ENCODE data around the gene PRIM2.
"Not testable (repeated sequence)": the region's sequence is repeated elsewhere in the genome, so short reads cannot be mapped to it uniquely, and the experiment has no call there.

PRIM2 gene

DNA sequence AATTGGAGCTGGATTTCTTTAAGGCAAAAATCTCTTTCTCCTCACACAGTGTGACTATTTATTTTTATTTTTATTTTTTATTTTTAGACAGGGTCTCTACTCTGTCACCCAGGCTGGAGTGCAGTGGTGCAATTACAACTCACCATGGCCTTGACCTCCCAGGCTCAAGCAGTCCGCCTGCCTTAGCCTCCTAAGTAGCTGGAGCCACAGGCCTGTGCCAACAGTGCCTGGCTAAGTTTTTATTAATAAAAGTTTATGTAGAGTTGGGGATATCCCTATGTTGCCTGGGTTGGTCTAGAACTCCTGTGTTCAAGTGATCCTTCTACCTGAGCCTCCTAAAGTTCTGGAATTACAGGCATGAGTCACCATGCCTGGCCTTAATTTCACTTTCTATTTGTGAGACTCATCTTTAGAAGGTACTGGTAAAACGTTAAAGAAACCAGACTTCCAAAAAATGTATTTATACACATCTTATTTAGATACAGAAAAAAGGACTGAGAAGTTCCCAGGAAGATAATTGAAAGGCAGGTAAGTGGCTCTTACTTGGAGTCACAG is 71.7 kb downstream of the PRIM2 start:
- POLR2A ChIA-PET; DNase-seq (ENCODE audit: extremely low spot score); CTCF ChIA-PET: not testable (repeated sequence)

DNA sequence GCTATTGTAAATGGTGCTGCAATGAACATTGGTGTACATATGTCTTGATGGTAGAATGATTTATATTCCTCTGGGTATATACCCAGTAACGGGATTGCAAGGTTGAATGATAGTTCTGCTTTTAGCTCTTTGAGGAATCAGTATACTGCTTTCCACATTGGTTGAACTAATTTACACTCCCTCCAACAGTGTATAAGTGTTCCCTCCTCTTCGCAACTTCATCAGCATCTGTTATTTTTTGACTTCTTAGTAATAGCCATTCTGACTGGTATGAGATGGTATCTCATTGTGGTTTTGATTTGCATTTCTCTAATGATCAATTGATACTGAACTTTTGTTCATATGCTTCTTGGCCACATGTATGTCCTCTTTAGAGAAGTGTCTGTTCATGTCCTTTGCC is 73.4 kb downstream of the PRIM2 start:
- CTCF ChIA-PET; DNase-seq (ENCODE audit: extremely low spot score); POLR2A ChIA-PET: not testable (repeated sequence)

DNA sequence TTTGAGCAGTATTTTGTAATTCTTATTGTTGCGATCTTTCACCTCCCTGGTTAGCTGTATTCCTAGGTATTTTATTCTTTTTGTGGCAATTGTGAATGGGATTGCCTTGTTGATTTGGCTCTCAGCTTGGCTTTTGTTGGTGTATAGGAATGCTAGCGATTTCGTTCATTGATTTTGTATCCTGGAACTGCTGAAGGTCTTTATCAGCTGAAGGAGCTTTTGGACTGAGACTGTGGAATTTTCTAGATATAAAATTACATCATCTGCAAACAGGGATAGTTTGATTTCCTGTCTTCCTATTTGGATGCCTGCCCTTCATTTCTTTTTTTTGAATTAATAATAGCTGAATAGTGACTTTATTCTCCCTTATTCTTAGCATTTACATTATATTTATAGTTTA is 74.6 kb downstream of the PRIM2 start:
- POLR2A ChIA-PET; DNase-seq (ENCODE audit: extremely low spot score); CTCF ChIA-PET: not testable (repeated sequence)

DNA sequence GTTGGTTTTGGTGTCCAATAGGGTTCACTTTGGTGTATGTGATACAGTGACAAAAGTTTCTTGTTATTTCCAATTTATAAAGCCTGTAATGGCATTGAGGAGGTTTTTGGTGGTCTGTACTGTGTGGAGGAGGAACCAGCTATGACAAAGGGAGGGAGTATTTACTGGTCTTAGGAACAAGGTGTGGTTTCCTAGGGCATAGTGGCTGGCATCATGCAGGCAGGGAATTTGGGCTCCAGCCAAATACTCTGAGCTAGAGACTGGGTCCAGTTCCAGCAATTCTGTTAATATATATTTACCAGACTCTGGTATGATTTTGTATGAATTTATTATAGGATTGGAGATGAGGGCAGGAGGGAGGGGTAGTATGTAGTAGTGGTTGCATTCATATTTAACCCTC is 101.9 kb downstream of the PRIM2 start:
- POLR2A ChIA-PET; DNase-seq (ENCODE audit: extremely low spot score); CTCF ChIA-PET: not testable (repeated sequence)

DNA sequence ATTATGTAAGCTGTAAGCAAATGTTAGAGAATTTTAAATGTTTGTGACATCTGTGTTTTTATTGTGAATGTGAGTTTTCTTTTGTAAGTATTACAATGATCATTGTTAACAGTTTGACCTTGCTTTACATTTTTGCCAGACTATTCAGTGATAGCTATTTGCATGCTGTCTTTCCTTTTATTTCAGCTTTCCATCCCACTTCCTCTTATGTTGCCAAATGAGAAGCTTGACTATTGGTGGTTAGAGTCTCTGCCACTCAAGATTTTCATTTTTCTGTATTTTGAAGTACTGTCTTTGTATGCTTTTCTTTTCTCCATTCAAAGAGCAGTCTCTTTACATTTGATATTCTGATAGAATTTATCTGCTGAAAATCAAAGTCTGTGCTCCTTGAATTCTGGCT is 104.1 kb downstream of the PRIM2 start:
- ChIA-PET CTCF (interaction anchor here (1.2 kb wide), 1 partner anchor 14 kb away, joined by 4 read pairs; no protein-coding TSS in a partner anchor), POLR2A (no interaction called here)
- no peak for DNase-seq (ENCODE audit: extremely low spot score)
- TF ChIP-seq, protein P1, sequence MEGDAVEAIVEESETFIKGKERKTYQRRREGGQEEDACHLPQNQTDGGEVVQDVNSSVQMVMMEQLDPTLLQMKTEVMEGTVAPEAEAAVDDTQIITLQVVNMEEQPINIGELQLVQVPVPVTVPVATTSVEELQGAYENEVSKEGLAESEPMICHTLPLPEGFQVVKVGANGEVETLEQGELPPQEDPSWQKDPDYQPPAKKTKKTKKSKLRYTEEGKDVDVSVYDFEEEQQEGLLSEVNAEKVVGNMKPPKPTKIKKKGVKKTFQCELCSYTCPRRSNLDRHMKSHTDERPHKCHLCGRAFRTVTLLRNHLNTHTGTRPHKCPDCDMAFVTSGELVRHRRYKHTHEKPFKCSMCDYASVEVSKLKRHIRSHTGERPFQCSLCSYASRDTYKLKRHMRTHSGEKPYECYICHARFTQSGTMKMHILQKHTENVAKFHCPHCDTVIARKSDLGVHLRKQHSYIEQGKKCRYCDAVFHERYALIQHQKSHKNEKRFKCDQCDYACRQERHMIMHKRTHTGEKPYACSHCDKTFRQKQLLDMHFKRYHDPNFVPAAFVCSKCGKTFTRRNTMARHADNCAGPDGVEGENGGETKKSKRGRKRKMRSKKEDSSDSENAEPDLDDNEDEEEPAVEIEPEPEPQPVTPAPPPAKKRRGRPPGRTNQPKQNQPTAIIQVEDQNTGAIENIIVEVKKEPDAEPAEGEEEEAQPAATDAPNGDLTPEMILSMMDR (IDR thresholded peaks at IDR 0.05; ENCODE audit: control extremely low read depth, extremely low read depth, low read depth, missing control alignments): no peak

DNA sequence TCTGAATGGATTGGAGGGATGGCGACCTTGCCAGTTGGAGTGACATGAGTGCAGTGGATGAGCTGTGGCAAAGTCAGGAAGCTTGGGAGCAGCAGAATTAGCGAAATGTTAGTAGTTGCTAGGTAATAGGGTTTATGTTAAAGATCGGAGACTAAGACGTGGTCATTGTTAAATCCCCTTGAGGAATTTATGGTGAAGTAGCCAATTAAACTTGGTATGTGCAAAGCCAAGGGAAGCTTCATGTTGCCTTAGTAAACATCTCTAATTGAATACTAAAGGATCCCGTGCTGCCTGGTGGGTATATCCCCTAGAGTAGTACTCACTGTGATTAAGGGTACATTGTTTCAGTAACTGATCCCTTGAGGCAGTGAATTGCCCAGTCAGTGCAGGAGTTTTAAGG is 106.0 kb downstream of the PRIM2 start:
- DNase-seq (ENCODE audit: extremely low spot score): no peak
- TF ChIP-seq, protein P1 (IDR thresholded peaks at IDR 0.05; ENCODE audit: control extremely low read depth, extremely low read depth, low read depth, missing control alignments): no peak
- ChIA-PET CTCF (interaction anchor here (1.4 kb wide), 1 partner anchor 9 kb away, joined by 4 read pairs; no protein-coding TSS in a partner anchor), POLR2A (no interaction called here)

DNA sequence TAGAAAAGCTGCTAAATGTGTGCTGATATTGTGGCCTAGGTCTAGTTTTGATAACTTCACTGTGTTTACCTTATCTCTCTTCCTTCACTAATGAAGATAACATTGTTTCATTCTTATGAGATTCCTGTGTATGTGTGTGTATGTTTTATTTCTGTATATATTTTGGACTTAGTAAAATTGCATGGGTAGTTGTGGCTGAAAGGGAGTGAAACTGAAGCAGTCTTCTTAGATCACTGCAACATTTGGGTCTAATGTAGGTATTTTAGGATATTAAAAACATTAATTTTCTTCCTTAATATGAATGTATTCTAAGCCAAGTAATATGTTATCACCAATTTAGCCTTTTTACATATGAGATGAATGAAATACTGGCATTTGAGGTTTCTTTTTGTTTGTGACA is 114.3 kb downstream of the PRIM2 start:
- CTCF ChIA-PET: interaction anchor here (1.1 kb wide), 1 partner anchor 8 kb away, joined by 4 read pairs; no protein-coding TSS in a partner anchor
- POLR2A ChIA-PET; DNase-seq (ENCODE audit: extremely low spot score): not testable (repeated sequence)

DNA sequence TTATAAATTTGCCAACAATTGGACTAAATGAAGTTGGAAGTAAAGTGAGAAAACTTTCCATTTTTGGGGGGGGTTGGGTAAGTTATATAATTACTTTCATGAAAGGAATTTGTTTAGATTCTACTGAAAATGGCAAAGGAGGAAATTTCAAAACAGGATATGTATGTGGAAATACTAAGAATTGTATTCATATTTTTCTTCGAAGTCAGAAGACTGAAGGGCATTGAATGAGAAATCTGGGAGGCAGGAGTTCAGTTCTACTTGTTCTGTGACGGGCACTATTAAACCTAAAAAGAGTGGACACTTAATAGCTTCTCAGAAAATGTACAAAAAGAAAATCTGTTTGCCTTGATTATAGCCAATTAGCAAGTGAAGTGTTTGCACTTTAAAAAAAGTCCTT is 114.7 kb downstream of the PRIM2 start:
- no peak for DNase-seq (ENCODE audit: extremely low spot score)
- ChIA-PET POLR2A (no interaction called here), CTCF (interaction anchor here (1.1 kb wide), 1 partner anchor 9 kb away, joined by 4 read pairs; no protein-coding TSS in a partner anchor)
- TF ChIP-seq, protein P1 (IDR thresholded peaks at IDR 0.05; ENCODE audit: control extremely low read depth, extremely low read depth, low read depth, missing control alignments): no peak

DNA sequence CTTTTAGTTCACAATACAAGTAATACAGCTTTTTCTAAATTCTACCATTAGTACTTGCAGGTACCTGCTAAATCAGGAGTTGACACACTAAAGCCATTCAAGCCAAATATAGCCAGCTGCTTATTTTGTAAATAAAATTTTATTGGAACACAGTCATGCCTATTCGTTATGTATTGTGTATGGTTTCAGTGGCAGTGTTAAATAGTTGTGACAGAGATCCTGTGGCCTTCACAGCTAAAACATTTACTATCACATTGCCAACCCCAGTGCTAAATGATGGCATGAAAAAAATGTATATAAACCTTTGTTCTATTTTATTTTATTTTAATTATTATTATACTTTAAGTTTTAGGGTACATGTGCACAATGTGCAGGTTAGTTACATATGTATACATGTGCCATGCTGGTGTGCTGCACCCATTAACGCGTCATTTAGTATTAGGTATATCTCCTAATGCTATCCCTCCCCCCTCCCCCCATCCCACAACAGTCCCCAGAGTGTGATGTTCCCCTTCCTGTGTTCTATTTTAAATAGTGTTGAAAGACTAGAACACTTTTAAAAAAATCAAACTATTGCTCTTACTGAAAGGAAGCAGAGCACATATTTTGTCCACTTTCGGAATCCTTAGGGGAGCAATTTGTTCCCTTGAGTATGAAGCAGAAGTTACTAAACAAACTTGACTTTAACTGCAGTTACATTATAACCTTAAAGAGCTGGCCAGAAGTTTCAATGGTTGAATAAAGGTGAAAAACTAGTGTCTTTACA is 115.7 kb downstream of the PRIM2 start:
- ChIA-PET CTCF (interaction anchor here (1.1 kb wide), 1 partner anchor 10 kb away, joined by 4 read pairs; no protein-coding TSS in a partner anchor), POLR2A (interaction anchor here (0.6 kb wide), 1 partner anchor 372 kb away, joined by 3 read pairs; no protein-coding TSS in a partner anchor)
- DNase-seq (ENCODE audit: extremely low spot score): no peak
- TF ChIP-seq, protein P1 (IDR thresholded peaks at IDR 0.05; ENCODE audit: control extremely low read depth, extremely low read depth, low read depth, missing control alignments): no peak

DNA sequence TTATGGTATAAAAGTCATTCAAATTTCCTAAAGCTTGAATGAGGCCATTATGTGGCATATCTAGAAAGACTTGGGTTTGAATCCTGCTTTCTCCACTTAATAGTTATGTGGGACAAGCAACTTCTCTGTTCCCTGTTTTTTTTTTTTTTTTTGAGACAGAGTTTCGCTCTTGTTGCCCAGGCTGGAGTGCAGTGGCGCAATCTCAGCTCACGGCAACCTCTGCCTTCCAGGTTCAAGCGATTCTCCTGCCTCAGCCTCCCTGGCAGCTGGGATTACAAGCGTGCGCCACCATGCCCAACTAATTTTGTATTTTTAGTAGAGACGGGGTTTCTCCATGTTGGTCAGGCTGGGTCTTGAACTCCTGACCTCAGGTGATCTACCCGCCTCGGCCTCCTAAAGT is 116.4 kb downstream of the PRIM2 start:
- POLR2A ChIA-PET: interaction anchor here (0.6 kb wide), 1 partner anchor 372 kb away, joined by 3 read pairs; no protein-coding TSS in a partner anchor
- DNase-seq (ENCODE audit: extremely low spot score); CTCF ChIA-PET: not testable (repeated sequence)
